Measurements from ENCODE around the gene TRIM2.

TRIM2 gene

DNA sequence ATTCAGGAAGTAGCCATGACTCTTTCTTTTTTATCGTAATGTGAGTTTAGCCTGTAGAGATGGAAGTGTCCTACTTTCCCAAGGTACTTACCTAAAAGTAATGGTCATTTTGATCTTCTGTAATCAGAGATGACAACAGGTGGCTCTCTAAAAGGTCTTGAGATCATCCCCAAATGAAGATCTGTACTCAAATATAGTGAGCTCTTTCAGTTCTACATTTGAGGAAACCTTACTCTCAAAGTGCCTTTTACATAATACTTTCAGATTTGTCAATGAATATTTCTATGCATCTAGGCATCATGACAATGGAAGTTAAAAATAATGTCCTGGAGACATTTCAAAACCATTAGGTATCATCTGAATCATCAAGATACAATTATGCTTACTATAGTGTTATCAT, 123.0 kb downstream of the TRIM2 start:
- no peak overlapping the region for H3K27ac ChIP-seq (ENCODE audit: low read depth, low read length, severe bottlenecking)
- H3K9me3 ChIP-seq (ENCODE audit: control insufficient read depth, low read length), result no peaks in the 10 kb centered on the region
- H3K36me3 ChIP-seq (ENCODE audit: control insufficient read depth, insufficient read depth, low read length), result peaks cover 16% of the 10 kb centered on the region
- H3K4me3 ChIP-seq (ENCODE audit: extremely low read depth, insufficient read depth, low read length, poor library complexity, severe bottlenecking), result no peak overlapping the region
- no peaks in the 10 kb centered on the region for H3K4me1 ChIP-seq (ENCODE audit: control insufficient read depth, insufficient read depth, low read length, poor library complexity, severe bottlenecking)
- WGBS, 2 experiments (ENCODE audit: insufficient coverage in 2 of 2), result 100% methylated on average over 1 of the region's 1 CpG; no CpG with 5 or more reads in 1 of the 2 experiments

DNA sequence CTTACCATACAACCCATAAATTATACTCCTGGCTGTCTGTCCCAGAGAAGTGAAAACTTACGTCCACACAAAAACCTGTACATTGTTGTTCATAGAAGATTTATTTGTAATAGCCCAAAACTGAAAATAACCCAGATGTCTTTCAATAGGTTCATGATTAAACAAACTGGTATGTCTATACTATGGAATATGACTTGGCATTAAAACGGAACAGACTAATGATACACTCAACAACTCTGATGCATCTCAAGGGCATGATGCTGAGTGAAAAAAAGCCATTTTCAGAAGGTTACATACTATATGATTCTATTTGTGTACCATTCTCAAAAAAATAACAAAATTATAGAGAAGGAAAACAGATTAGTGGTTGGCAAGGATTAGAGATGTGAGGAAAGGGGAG, 128.7 kb downstream of the TRIM2 start:
- H3K4me3 ChIP-seq (ENCODE audit: extremely low read depth, insufficient read depth, low read length, poor library complexity, severe bottlenecking), result no peak overlapping the region
- no peaks in the 10 kb centered on the region for H3K9me3 ChIP-seq (ENCODE audit: control insufficient read depth, low read length)
- no CpG with 5 or more reads among the region's 2 CpGs for WGBS, 2 experiments (ENCODE audit: insufficient coverage in 2 of 2)
- peaks cover 8% of the 10 kb centered on the region for H3K36me3 ChIP-seq (ENCODE audit: control insufficient read depth, insufficient read depth, low read length)
- H3K27ac ChIP-seq (ENCODE audit: low read depth, low read length, severe bottlenecking), result no peak overlapping the region
- H3K4me1 ChIP-seq (ENCODE audit: control insufficient read depth, insufficient read depth, low read length, poor library complexity, severe bottlenecking), result no peaks in the 10 kb centered on the region

DNA sequence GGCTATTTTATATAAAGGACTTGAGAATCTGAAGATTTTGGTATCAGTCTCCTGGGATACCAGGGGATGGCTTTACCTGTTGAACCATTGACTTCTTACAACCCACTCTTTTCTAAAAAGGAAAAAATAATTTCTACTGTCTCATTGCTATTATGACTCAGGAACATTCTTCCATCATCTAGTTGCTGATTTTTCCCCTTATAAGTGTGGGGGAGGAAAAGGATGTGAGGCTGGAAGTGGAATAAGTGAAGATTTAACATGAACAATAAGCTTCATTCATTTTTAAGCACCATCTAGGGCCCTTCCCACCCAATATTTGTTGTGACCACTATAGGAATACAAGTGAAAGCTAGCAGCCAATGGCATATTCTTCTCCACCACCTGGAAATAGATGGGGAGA, 129.6 kb downstream of the TRIM2 start:
- Histone ChIP-seq H3K36me3 (ENCODE audit: control insufficient read depth, insufficient read depth, low read length) (peaks cover 8% of the 10 kb centered on the region), H3K9me3 (ENCODE audit: control insufficient read depth, low read length) (no peaks in the 10 kb centered on the region), H3K27ac (ENCODE audit: low read depth, low read length, severe bottlenecking) (no peak overlapping the region), H3K4me3 (ENCODE audit: extremely low read depth, insufficient read depth, low read length, poor library complexity, severe bottlenecking) (no peak overlapping the region), H3K4me1 (ENCODE audit: control insufficient read depth, insufficient read depth, low read length, poor library complexity, severe bottlenecking) (no peaks in the 10 kb centered on the region)

DNA sequence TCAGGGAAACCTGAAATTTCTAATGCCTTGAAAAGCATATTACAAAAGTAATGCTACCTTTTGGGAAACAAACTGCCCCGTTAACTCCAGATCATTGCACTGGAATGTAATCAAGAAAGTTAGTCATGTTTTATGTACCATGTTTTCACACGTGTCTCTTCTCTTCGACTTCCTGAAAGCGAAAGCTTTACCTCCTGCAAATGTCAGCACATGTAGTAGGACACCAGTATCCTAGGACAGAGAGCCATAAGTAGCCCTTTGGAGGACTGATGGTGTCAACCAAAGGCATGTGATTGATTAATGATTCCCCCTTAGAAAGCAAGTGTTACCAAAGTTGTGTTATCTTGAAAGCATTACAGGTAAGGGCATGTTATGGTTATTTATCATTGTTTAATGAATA, 131.4 kb downstream of the TRIM2 start:
- WGBS, 2 experiments (ENCODE audit: insufficient coverage in 2 of 2), result 93 to 100% methylated on average over 3 of the region's 4 CpGs
- Histone ChIP-seq H3K27ac (ENCODE audit: low read depth, low read length, severe bottlenecking) (no peak overlapping the region), H3K4me3 (ENCODE audit: extremely low read depth, insufficient read depth, low read length, poor library complexity, severe bottlenecking) (no peak overlapping the region), H3K4me1 (ENCODE audit: control insufficient read depth, insufficient read depth, low read length, poor library complexity, severe bottlenecking) (no peaks in the 10 kb centered on the region), H3K36me3 (ENCODE audit: control insufficient read depth, insufficient read depth, low read length) (peaks cover 13% of the 10 kb centered on the region), H3K9me3 (ENCODE audit: control insufficient read depth, low read length) (no peaks in the 10 kb centered on the region)

DNA sequence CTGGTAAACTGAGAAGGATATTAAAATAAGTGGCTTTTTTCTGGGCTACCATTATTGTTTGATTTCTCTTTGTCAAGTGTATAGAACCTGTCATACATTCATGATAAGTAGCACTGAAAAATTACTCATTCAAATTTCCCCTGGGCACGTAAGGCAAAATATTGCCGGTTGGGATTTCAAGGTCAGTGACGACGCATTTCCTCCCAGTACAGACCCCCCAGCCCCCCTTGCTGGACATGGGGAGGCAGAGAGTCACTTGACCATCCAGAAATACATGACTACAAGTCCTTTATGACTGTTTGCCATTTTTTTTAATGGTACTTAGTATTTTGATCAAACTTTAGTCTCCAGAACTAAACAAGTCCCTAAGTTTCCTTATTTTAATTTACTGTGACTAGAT, 133.4 kb downstream of the TRIM2 start:
- 90 to 96% methylated on average over 2 to 4 of the region's 4 CpGs for WGBS, 2 experiments (ENCODE audit: insufficient coverage in 2 of 2)
- Histone ChIP-seq H3K36me3 (ENCODE audit: control insufficient read depth, insufficient read depth, low read length) (peaks cover 10% of the 10 kb centered on the region), H3K4me3 (ENCODE audit: extremely low read depth, insufficient read depth, low read length, poor library complexity, severe bottlenecking) (no peak overlapping the region), H3K4me1 (ENCODE audit: control insufficient read depth, insufficient read depth, low read length, poor library complexity, severe bottlenecking) (peaks cover 12% of the 10 kb centered on the region), H3K27ac (ENCODE audit: low read depth, low read length, severe bottlenecking) (no peak overlapping the region), H3K9me3 (ENCODE audit: control insufficient read depth, low read length) (no peaks in the 10 kb centered on the region)

DNA sequence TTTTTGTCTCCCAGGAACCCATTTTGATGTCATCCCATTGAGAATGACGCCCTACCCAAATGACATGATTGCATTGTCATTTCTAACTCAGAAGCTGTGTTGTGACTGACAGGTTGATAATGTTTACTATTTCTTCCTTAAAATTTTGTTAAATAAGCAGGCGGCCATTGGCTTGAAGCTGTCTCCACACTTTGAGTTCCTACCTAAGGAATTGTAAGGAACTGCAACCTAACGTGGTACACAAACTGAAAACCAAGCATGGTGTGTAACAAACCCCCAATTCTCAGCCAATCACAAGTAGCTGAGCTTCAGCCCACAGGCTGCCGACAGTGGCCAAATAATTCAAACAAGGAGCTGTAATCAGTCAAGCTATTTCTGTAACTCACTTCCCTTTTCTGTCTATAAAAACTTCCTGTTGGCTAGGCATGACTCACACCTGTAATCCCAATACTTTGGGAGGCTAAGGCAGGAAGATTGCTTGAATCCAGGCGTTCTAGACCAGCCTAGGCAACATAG, 137.4 kb downstream of the TRIM2 start:
- Histone ChIP-seq H3K27ac (ENCODE audit: low read depth, low read length, severe bottlenecking) (no peak overlapping the region), H3K4me1 (ENCODE audit: control insufficient read depth, insufficient read depth, low read length, poor library complexity, severe bottlenecking) (peaks cover 17% of the 10 kb centered on the region), H3K4me3 (ENCODE audit: extremely low read depth, insufficient read depth, low read length, poor library complexity, severe bottlenecking) (no peak overlapping the region), H3K9me3 (ENCODE audit: control insufficient read depth, low read length) (no peaks in the 10 kb centered on the region), H3K36me3 (ENCODE audit: control insufficient read depth, insufficient read depth, low read length) (peaks cover 10% of the 10 kb centered on the region)
- WGBS, 2 experiments (ENCODE audit: insufficient coverage in 2 of 2), result 29 to 90% methylated on average over 2 to 3 of the region's 5 CpGs

DNA sequence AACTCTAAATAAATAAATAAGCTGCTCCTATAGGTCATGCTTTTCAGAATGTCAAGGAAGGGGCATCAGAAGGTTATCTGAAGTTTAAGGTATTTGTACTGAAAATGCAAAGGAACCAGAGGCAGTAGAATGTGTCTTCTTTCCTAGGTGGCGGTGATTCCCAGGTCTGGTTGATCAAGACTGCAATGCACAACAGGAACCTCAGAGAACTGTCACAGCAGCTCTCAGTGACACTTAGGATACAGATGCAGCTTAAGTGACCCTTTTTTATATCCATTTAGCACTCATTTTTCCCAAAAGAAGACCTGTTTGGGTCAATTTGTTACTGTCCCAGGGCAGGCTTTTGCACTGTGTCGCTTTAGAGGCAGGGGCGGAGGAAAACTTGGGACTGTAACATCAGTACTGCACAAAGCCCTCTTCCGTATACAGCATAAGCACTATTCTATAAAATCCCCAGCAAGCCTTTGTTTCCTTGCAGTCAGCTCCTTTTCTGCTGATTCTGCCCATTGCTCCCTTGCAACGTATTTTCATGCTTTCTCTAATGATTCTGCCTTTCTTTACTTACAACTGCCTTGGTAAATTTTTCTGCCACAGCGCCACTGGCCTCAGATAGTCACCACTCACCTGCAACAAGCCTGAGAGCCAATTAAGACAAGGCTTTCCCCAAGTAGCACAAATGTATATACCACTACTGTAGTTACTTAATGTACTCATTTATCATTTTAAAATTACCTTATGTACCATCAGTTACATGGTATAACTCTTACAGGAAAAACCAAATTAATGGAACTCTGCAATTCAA, 138.7 kb downstream of the TRIM2 start:
- peaks cover 22% of the 10 kb centered on the region for H3K4me1 ChIP-seq (ENCODE audit: control insufficient read depth, insufficient read depth, low read length, poor library complexity, severe bottlenecking)
- H3K9me3 ChIP-seq (ENCODE audit: control insufficient read depth, low read length), result no peaks in the 10 kb centered on the region
- H3K36me3 ChIP-seq (ENCODE audit: control insufficient read depth, insufficient read depth, low read length), result peaks cover 10% of the 10 kb centered on the region
- no peak overlapping the region for H3K4me3 ChIP-seq (ENCODE audit: extremely low read depth, insufficient read depth, low read length, poor library complexity, severe bottlenecking)
- WGBS, 2 experiments (ENCODE audit: insufficient coverage in 2 of 2), result 95 to 97% methylated on average over 5 to 6 of the region's 6 CpGs
- no peak overlapping the region for H3K27ac ChIP-seq (ENCODE audit: low read depth, low read length, severe bottlenecking)

DNA sequence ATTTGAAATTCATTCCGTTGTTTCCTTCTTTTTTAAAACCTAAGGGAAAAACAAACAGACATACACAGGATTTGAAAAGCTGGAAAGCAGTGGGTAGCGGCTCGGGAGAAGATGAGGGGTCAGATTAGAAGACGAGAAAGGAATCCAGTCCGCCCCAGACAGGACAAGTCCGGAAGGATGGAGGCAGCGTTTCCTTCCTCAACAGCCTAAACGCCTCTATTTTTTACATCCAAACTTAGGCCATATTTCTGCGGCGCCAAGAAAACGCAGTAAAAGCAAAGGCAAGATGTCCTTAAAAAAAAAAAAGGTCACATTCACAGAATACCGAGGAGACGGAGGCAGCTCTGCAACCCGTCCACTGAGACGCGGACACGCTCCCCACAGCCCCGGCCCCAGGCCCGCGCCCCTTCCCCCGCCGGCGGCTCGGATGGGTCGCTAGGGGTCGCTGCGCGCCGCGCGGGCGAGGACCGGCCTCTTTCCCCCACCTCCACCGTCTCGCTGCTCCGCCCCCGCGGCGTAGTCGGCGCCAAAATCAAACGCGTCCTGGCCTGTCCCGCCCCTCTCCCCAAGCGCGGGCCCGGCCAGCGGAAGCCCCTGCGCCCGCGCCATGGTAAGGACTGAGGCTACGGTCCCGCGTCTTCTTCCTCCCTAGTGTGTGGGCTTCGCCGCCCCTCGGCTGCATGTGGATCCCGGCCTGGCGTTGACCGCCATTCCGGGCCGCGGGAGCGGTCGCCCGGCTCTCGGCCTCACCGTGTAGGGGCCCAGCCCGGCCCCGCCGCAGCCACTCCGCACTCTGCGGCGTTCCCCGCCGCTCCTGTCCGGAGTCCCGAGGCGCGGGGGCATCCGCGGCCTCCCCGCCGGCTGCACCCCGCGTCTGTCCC, 140.1 kb downstream of the TRIM2 start, which contains the start of gene MND1:
MND1 (plus strand) TSS at position 558 of the 881 bp plus-strand sequence; CDS start at position 608, 50 bp downstream.
- no peaks in the 10 kb centered on the region for H3K9me3 ChIP-seq (ENCODE audit: control insufficient read depth, low read length)
- H3K4me1 ChIP-seq (ENCODE audit: control insufficient read depth, insufficient read depth, low read length, poor library complexity, severe bottlenecking), result peaks cover 30% of the 10 kb centered on the region
- peak within 1 kb of the TSS; percentile 80 for H3K27ac ChIP-seq (ENCODE audit: low read depth, low read length, severe bottlenecking)
- peaks cover 10% of the 10 kb centered on the region for H3K36me3 ChIP-seq (ENCODE audit: control insufficient read depth, insufficient read depth, low read length)
- peak within 1 kb of the TSS; percentile 70 for H3K4me3 ChIP-seq (ENCODE audit: extremely low read depth, insufficient read depth, low read length, poor library complexity, severe bottlenecking)
- 1 to 3% methylated on average over 35 to 74 of the region's 86 CpGs for WGBS, 2 experiments (ENCODE audit: insufficient coverage in 2 of 2)

DNA sequence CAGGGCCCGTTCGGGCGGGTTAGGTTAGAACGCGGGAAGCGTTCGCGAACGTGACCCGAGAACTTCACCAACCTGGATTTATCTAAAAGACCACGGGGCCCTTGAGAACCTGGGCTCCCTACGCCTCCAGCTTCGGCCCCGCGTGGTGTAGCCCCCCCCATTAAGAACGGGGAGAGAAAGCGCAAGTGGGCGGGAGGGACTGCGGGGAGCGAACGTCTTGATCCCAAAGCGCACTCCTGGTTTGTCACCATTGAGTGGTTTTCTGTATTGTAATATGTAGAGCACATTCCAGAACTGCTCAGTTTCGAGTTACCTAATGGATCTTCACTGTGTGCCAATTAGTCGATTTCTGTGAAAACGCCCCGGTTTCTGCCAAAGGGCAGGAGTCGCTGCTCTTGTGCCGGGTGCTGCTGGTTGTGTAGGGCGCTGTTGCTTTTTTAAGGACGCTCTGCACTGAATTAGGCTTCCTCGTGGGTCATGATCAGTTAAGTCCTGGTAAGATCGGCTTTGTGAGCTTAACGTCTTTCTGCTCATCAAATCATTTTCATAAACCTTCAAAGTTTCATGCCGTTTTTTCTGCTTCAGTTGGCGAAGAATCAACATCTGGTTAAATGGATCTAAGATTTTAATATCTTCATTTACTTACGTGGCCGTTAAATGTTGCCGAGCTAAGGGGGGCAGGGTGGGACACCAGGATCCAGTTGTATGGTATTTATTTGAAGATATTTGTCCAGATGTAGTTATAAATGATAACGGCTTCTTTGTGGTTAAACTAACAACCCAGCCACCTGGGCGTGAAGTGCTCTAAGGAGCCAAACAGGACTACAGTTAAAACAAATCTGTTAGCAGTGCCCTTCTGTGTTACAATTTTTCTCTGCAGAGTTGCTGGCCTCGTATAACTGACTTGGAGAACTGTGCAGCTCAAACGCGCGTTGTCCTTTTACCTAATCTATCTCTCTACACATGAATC, 141.1 kb downstream of the TRIM2 start:
- Histone ChIP-seq H3K36me3 (ENCODE audit: control insufficient read depth, insufficient read depth, low read length) (peaks cover 7% of the 10 kb centered on the region), H3K27ac (ENCODE audit: low read depth, low read length, severe bottlenecking) (peak overlapping the region; percentile 80), H3K9me3 (ENCODE audit: control insufficient read depth, low read length) (no peaks in the 10 kb centered on the region), H3K4me3 (ENCODE audit: extremely low read depth, insufficient read depth, low read length, poor library complexity, severe bottlenecking) (peak overlapping the region; percentile 70), H3K4me1 (ENCODE audit: control insufficient read depth, insufficient read depth, low read length, poor library complexity, severe bottlenecking) (peaks cover 30% of the 10 kb centered on the region)
- 1% methylated on average over 28 to 33 of the region's 44 CpGs for WGBS, 2 experiments (ENCODE audit: insufficient coverage in 2 of 2)

DNA sequence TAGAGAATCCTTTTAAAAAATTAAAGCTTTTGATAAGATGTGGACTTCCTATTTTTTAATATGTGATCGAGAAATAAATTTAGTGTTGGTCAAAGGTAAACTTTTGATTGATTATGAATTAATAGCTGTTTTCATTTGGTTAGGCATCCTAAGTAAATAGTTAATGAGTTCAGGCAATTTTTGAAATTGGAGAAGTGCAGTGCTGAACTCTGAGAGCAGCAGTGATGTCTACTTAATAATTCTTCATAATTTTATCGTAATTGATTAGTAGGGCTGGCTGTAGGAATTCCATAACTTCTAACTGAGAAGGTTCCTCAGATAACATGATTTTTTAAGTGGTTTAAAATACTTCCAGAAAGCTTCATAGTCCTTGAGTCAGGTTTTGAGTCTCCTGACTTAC, 141.8 kb downstream of the TRIM2 start:
- peaks cover 4% of the 10 kb centered on the region for H3K36me3 ChIP-seq (ENCODE audit: control insufficient read depth, insufficient read depth, low read length)
- H3K9me3 ChIP-seq (ENCODE audit: control insufficient read depth, low read length), result no peaks in the 10 kb centered on the region
- H3K27ac ChIP-seq (ENCODE audit: low read depth, low read length, severe bottlenecking), result no peak overlapping the region
- peak overlapping the region; percentile 70 for H3K4me3 ChIP-seq (ENCODE audit: extremely low read depth, insufficient read depth, low read length, poor library complexity, severe bottlenecking)
- 57 to 90% methylated on average over 1 of the region's 2 CpGs for WGBS, 2 experiments (ENCODE audit: insufficient coverage in 2 of 2)
- H3K4me1 ChIP-seq (ENCODE audit: control insufficient read depth, insufficient read depth, low read length, poor library complexity, severe bottlenecking), result peaks cover 30% of the 10 kb centered on the region

All from mesodermal cell (in vitro differentiated cells).